ENCODE measurements around the gene UNC13C. TPM values are rescaled to one million over a fixed set of nuclear protein-coding genes. Genes with fewer than 3 reads are reported as not detected.

UNC13C gene
- total and polyA plus RNA-seq, 2 donors (not counting 3 experiments of a cell fraction or from before 2014, with no cell fraction given): not detected

- Histone ChIP-seq H3K4me1 (ENCODE audit: control insufficient read depth, extremely low read depth, insufficient read depth, low read length) (no peaks in the 10 kb centered on the region), H3K27me3 (ENCODE audit: control insufficient read depth in 2 of 2, insufficient read depth in 2 of 2, low read length in 2 of 2) (no peaks in the 10 kb centered on the region), H3K27ac (ENCODE audit: insufficient read depth, low read depth, low read length) (no peak overlapping the region), H4K20me1 (replicated peaks; ENCODE audit: control insufficient read depth, extremely low read depth, insufficient read depth, low read length) (no peaks in the 10 kb centered on the region), H3K9me1 (replicated peaks; ENCODE audit: control insufficient read depth, extremely low read depth, insufficient read depth, low read length) (no peaks in the 10 kb centered on the region), H2AFZ (ENCODE audit: low read depth, low read length) (no peak overlapping the region), H3K9ac (replicated peaks; ENCODE audit: extremely low read depth, insufficient read depth, low read length) (no peak overlapping the region), H3K4me3 (replicated peaks in 1 of 3; ENCODE audit: insufficient read depth in 1 of 3, low read depth in 1 of 3, low read length in 3 of 3) (no peak overlapping the region), H3K9me3 (replicated peaks; ENCODE audit: control insufficient read depth, insufficient read depth, low read length) (no peaks in the 10 kb centered on the region), H3K36me3 (ENCODE audit: control insufficient read depth in 2 of 2, extremely low read depth in 1 of 2, insufficient read depth in 2 of 2, low read length in 2 of 2) (no peaks in the 10 kb centered on the region), H3K4me2 (ENCODE audit: insufficient read depth, low read length) (no peak overlapping the region), H3K79me2 (ENCODE audit: control insufficient read depth, insufficient read depth, low read length) (no peaks in the 10 kb centered on the region)
- intact Hi-C loops (cut with micrococcal nuclease): no loop called here
- POLR2A ChIA-PET: no interaction called here
- FAIRE-seq (no peak), DNase-seq (ENCODE audit: low read depth, low spot score) (no peak)
- BruUV-seq (replicated peaks): no TSS peak
- dilution Hi-C loops (cut with MboI; ENCODE audit: extremely low pct_ligation_motif_present, low sequenced_read_pairs): no loop called here
- TF ChIP-seq MYC (IDR thresholded peaks at IDR 0.05; ENCODE audit: low read depth, low read length): no peak
- CTCF ChIA-PET: no interaction called here
Measured at GRCh38 chr15:53987480-53987879, 9.2 kb downstream of the UNC13C start.

DNA sequence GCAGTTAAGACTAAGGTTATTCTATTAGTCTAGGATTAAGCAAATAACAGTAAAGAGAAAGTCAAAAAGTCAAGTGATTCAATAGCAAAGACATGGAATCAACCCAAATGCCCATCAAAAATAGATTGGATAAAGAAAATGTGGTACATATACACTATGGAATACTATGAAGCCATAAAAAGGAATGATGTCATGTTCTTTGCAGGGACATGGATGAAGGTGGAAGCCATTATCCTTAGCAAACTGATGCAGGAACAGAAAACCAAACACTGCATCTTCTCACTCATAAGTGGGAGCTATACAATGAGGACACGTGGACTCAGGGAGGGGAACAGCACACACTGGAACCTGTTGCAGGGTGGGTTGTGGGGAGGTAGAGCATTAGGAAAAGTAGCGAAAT lies 29.0 kb downstream of the UNC13C start:
- Histone ChIP-seq H3K27me3 (ENCODE audit: control insufficient read depth in 2 of 2, insufficient read depth in 2 of 2, low read length in 2 of 2) (no peaks in the 10 kb centered on the region), H3K27ac (ENCODE audit: insufficient read depth, low read depth, low read length) (no peak overlapping the region), H3K79me2 (ENCODE audit: control insufficient read depth, insufficient read depth, low read length) (no peaks in the 10 kb centered on the region), H3K9ac (replicated peaks; ENCODE audit: extremely low read depth, insufficient read depth, low read length) (no peak overlapping the region), H3K4me1 (ENCODE audit: control insufficient read depth, extremely low read depth, insufficient read depth, low read length) (no peaks in the 10 kb centered on the region), H3K9me1 (replicated peaks; ENCODE audit: control insufficient read depth, extremely low read depth, insufficient read depth, low read length) (no peaks in the 10 kb centered on the region), H3K4me3 (replicated peaks in 1 of 3; ENCODE audit: insufficient read depth in 1 of 3, low read depth in 1 of 3, low read length in 3 of 3) (no peak overlapping the region), H2AFZ (ENCODE audit: low read depth, low read length) (no peak overlapping the region), H4K20me1 (replicated peaks; ENCODE audit: control insufficient read depth, extremely low read depth, insufficient read depth, low read length) (no peaks in the 10 kb centered on the region), H3K9me3 (replicated peaks; ENCODE audit: control insufficient read depth, insufficient read depth, low read length) (no peaks in the 10 kb centered on the region), H3K4me2 (ENCODE audit: insufficient read depth, low read length) (no peak overlapping the region), H3K36me3 (ENCODE audit: control insufficient read depth in 2 of 2, extremely low read depth in 1 of 2, insufficient read depth in 2 of 2, low read length in 2 of 2) (no peaks in the 10 kb centered on the region)
- DNase-seq (ENCODE audit: low read depth, low spot score) (no peak), FAIRE-seq (no peak)
- POLR2A ChIA-PET: no interaction called here
- CTCF ChIA-PET: no interaction called here
- no TSS peak for BruUV-seq (replicated peaks)
- dilution Hi-C loops (cut with MboI; ENCODE audit: extremely low pct_ligation_motif_present, low sequenced_read_pairs): no loop called here
- intact Hi-C loops (cut with micrococcal nuclease): no loop called here
- TF ChIP-seq, protein P1, sequence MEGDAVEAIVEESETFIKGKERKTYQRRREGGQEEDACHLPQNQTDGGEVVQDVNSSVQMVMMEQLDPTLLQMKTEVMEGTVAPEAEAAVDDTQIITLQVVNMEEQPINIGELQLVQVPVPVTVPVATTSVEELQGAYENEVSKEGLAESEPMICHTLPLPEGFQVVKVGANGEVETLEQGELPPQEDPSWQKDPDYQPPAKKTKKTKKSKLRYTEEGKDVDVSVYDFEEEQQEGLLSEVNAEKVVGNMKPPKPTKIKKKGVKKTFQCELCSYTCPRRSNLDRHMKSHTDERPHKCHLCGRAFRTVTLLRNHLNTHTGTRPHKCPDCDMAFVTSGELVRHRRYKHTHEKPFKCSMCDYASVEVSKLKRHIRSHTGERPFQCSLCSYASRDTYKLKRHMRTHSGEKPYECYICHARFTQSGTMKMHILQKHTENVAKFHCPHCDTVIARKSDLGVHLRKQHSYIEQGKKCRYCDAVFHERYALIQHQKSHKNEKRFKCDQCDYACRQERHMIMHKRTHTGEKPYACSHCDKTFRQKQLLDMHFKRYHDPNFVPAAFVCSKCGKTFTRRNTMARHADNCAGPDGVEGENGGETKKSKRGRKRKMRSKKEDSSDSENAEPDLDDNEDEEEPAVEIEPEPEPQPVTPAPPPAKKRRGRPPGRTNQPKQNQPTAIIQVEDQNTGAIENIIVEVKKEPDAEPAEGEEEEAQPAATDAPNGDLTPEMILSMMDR (IDR thresholded peaks at IDR 0.05; ENCODE audit: extremely low read depth in 1 of 2, insufficient read depth in 1 of 2, low read depth in 1 of 2, low read length in 2 of 2): no peak
- TF ChIP-seq POLR2A (IDR thresholded peaks at IDR 0.05; ENCODE audit: low read depth, low read length): no peak
- TF ChIP-seq, protein P2, sequence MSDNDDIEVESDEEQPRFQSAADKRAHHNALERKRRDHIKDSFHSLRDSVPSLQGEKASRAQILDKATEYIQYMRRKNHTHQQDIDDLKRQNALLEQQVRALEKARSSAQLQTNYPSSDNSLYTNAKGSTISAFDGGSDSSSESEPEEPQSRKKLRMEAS (IDR thresholded peaks at IDR 0.05; ENCODE audit: insufficient read depth, insufficient read length): no peak
- TF ChIP-seq GATA2 (IDR thresholded peaks at IDR 0.05; ENCODE audit: insufficient read depth, insufficient read length, low read depth, low read length): no peak
- no peak for TF ChIP-seq JUN (IDR thresholded peaks at IDR 0.05; ENCODE audit: borderline replicate concordance, insufficient read depth, insufficient read length, low read depth)

Measured in endothelial cell of umbilical vein (primary cell).